Astrocyte (in vitro differentiated cells and primary cell): Measurements from ENCODE around the gene ING4. TPM values are rescaled to one million over a fixed set of nuclear protein-coding genes. Genes with fewer than 3 reads are reported as not detected.

ENCODE experiments used
- DNase-seq: peaks from one replicate; pipeline ENCODE4 v3.0.0-alpha.2; 2010; ENCODE audit warnings: low read depth
- FAIRE-seq: peaks from 2 replicates; lab custom pipeline; 2011; peaks lifted over from hg19 to GRCh38; lab: Jason Lieb, UNC
- H2AFZ ChIP-seq: 2 replicates; pipeline ENCODE4 v1.6.0; 2012; ENCODE audit warnings: low read depth, low read length, inconsistent platforms
- H3K27ac ChIP-seq: 2 replicates; pipeline ENCODE4 v1.5.1; 2011; ENCODE audit warnings: low read depth, low read length, inconsistent platforms
- H3K27me3 ChIP-seq: 2 replicates; pipeline ENCODE4 v1.6.0; 2011; ENCODE audit warnings: low read length, inconsistent platforms; ENCODE audit not compliant: insufficient read depth
- H3K36me3 ChIP-seq: 2 replicates; pipeline ENCODE4 v1.5.1; 2011; ENCODE audit warnings: low read length, inconsistent platforms; ENCODE audit not compliant: insufficient read depth
- H3K4me1 ChIP-seq: 2 replicates; pipeline ENCODE4 v1.5.1; 2011; ENCODE audit warnings: low read length, inconsistent platforms; ENCODE audit not compliant: insufficient read depth
- H3K4me2 ChIP-seq: 2 replicates; pipeline ENCODE4 v1.6.0; 2012; ENCODE audit warnings: low read length, inconsistent platforms
- H3K4me3 ChIP-seq: 2 replicates; pipeline ENCODE4 v1.5.1; 2011; ENCODE audit warnings: low read depth, mild to moderate bottlenecking, low read length, inconsistent platforms; ENCODE audit not compliant: insufficient read depth
- H3K79me2 ChIP-seq: 2 replicates; pipeline ENCODE4 v1.6.0; 2012; ENCODE audit warnings: mild to moderate bottlenecking, low read length, inconsistent platforms; ENCODE audit not compliant: insufficient read depth
- H3K9ac ChIP-seq: 2 replicates; pipeline ENCODE4 v1.6.0; 2012; ENCODE audit warnings: mild to moderate bottlenecking, low read length, inconsistent platforms
- H3K9me3 ChIP-seq: 2 replicates; pipeline ENCODE4 v1.5.1; 2012; ENCODE audit warnings: low read depth, mild to moderate bottlenecking, low read length, inconsistent platforms; ENCODE audit not compliant: insufficient read depth
- H4K20me1 ChIP-seq: 2 replicates; pipeline ENCODE4 v1.6.0; 2012; ENCODE audit warnings: low read length, inconsistent platforms; ENCODE audit not compliant: insufficient read depth
- H3K27ac Mint-ChIP-seq: one replicate; pipeline ENCODE4 v1.8.0; 2021; ENCODE audit warnings: mild to moderate bottlenecking, mixed read lengths; ENCODE audit not compliant: unreplicated experiment
- H3K27me3 Mint-ChIP-seq: one replicate; pipeline ENCODE4 v1.8.0; 2021; ENCODE audit warnings: low read depth, mixed read lengths; ENCODE audit not compliant: unreplicated experiment
- H3K36me3 Mint-ChIP-seq: one replicate; pipeline ENCODE4 v1.8.0; 2021; ENCODE audit warnings: low read depth, mixed read lengths; ENCODE audit not compliant: unreplicated experiment
- H3K4me1 Mint-ChIP-seq: one replicate; pipeline ENCODE4 v1.8.0; 2021; ENCODE audit warnings: low read depth, mixed read lengths; ENCODE audit not compliant: unreplicated experiment
- H3K4me3 Mint-ChIP-seq: one replicate; pipeline ENCODE4 v1.8.0; 2021; ENCODE audit warnings: mild to moderate bottlenecking, moderate library complexity, mixed read lengths; ENCODE audit not compliant: unreplicated experiment
- H3K9me3 Mint-ChIP-seq: one replicate; pipeline ENCODE4 v1.8.0; 2021; ENCODE audit warnings: mild to moderate bottlenecking, mixed read lengths; ENCODE audit not compliant: unreplicated experiment
- CTCF ChIP-seq: IDR thresholded peaks from 2 replicates; pipeline ENCODE4 v1.5.1; 2011; ENCODE audit warnings: low read depth, mild to moderate bottlenecking, inconsistent platforms, low read length, moderate library complexity; ENCODE audit not compliant: insufficient read depth
- EZH2 ChIP-seq: IDR thresholded peaks from 2 replicates; pipeline ENCODE4 v1.6.1; 2012; ENCODE audit warnings: mild to moderate bottlenecking, low read length, inconsistent platforms; ENCODE audit not compliant: insufficient read depth
- total RNA-seq: library from RNA; stranded (reverse); gene quantifications from 2 replicates; pipeline ENCODE4 v1.2.1, GENCODE V29; 2021

Gene ING4
- total RNA-seq, 1 donor from 2014 or later = 30.9 TPM

- TF ChIP-seq CTCF (no peak), EZH2 (no peak)
- Mint-ChIP-seq H3K27ac (no peak overlapping the region), H3K27me3 (no peaks in the 10 kb centered on the region), H3K4me3 (no peak overlapping the region), H3K36me3 (peaks cover 15% of the 10 kb centered on the region), H3K4me1 (no peaks in the 10 kb centered on the region), H3K9me3 (no peaks in the 10 kb centered on the region)
- FAIRE-seq (no peak), DNase-seq (no peak)
- Histone ChIP-seq H3K36me3 (peaks cover 48% of the 10 kb centered on the region), H3K27me3 (no peaks in the 10 kb centered on the region), H4K20me1 (peaks cover 54% of the 10 kb centered on the region), H3K4me2 (no peak overlapping the region), H3K4me1 (no peaks in the 10 kb centered on the region), H3K9me3 (no peaks in the 10 kb centered on the region), H3K27ac (no peak overlapping the region), H3K9ac (no peak overlapping the region), H3K4me3 (no peak overlapping the region), H2AFZ (no peak overlapping the region), H3K79me2 (peaks cover 52% of the 10 kb centered on the region)
Observed at GRCh38 chr12:6676962-6677361, 14.0 kb upstream of the ING4 start.

GRCh38 chr12:6672143-6672542 is 9.2 kb upstream of the ING4 start:
- Histone ChIP-seq H3K9me3 (no peaks in the 10 kb centered on the region), H3K4me1 (no peaks in the 10 kb centered on the region), H3K27me3 (no peaks in the 10 kb centered on the region), H3K9ac (no peak overlapping the region), H3K4me2 (no peak overlapping the region), H3K79me2 (peaks cover 17% of the 10 kb centered on the region), H3K36me3 (peaks cover 57% of the 10 kb centered on the region), H2AFZ (no peak overlapping the region), H3K27ac (no peak overlapping the region), H4K20me1 (peaks cover 15% of the 10 kb centered on the region), H3K4me3 (no peak overlapping the region)
- H3K9me3 Mint-ChIP-seq = no peaks in the 10 kb centered on the region
- FAIRE-seq = no peak
- H3K27ac Mint-ChIP-seq = no peak overlapping the region
- H3K27me3 Mint-ChIP-seq = no peaks in the 10 kb centered on the region
- no peaks in the 10 kb centered on the region for H3K4me1 Mint-ChIP-seq
- no peak for DNase-seq
- no peak overlapping the region for H3K4me3 Mint-ChIP-seq
- peaks cover 19% of the 10 kb centered on the region for H3K36me3 Mint-ChIP-seq
- TF ChIP-seq CTCF = no peak
- no peak for TF ChIP-seq EZH2

- H3K36me3 ChIP-seq = peaks cover 40% of the 10 kb centered on the region
- no peaks in the 10 kb centered on the region for H3K9me3 Mint-ChIP-seq
- no peaks in the 10 kb centered on the region for H3K9me3 ChIP-seq
- H3K27ac Mint-ChIP-seq = no peak overlapping the region
- no peak overlapping the region for H3K9ac ChIP-seq
- TF ChIP-seq CTCF (peak; percentile 4), EZH2 (no peak)
- no peaks in the 10 kb centered on the region for H3K4me1 ChIP-seq
- H2AFZ ChIP-seq = no peak overlapping the region
- no peak overlapping the region for H3K4me2 ChIP-seq
- no peak for DNase-seq
- H3K27me3 Mint-ChIP-seq = no peaks in the 10 kb centered on the region
- H3K36me3 Mint-ChIP-seq = peaks cover 16% of the 10 kb centered on the region
- no peak overlapping the region for H3K4me3 ChIP-seq
- H3K79me2 ChIP-seq = peaks cover 5% of the 10 kb centered on the region
- no peak for FAIRE-seq
- no peaks in the 10 kb centered on the region for H3K27me3 ChIP-seq
- no peaks in the 10 kb centered on the region for H3K4me1 Mint-ChIP-seq
- no peaks in the 10 kb centered on the region for H4K20me1 ChIP-seq
- H3K4me3 Mint-ChIP-seq = no peak overlapping the region
- H3K27ac ChIP-seq = no peak overlapping the region
Observed at GRCh38 chr12:6667559-6668210, 4.8 kb upstream of the ING4 start.
